Left ventricle myocardium superior (tissue), 1 donor: Measurements from ENCODE around the gene PCDHB10. TPM values are rescaled to one million over a fixed set of nuclear protein-coding genes. Genes with fewer than 3 reads are reported as not detected.
A peak's percentile ranks its signal among the peaks of the same experiment; 100 is the strongest.
"Not testable (repeated sequence)": the region's sequence is repeated elsewhere in the genome, so short reads cannot be mapped to it uniquely, and the experiment has no call there.

Source experiments
- ATAC-seq: fragments of 200-7000 bp; cut with Tn5 transposase; one replicate; pipeline ENCODE4 v1.9.1; 2020; ENCODE audit warnings: mild to moderate bottlenecking, moderate library complexity
- DNase-seq: peaks from one replicate; pipeline ENCODE4 v3.0.0-alpha.2; 2020
- intact Hi-C: fragments of 100-400 bp; cut with micrococcal nuclease; formaldehyde crosslinking; loops from one replicate; pipeline ENCODE4 v1.11.0; 2022
- total RNA-seq: library from RNA; stranded (reverse); fragmentation: NEBNext Ultra II Directional; extraction: Animal tissue kit (Norgen Biotek cat#: 25700); gene quantifications from one replicate; pipeline ENCODE4 v1.2.1, GENCODE V29; 2021
- donor health status: DM: no; HTN: yes; CAD: no; lungs with severe emphysema.

Gene PCDHB10
- total RNA-seq, 1 donor from 2014 or later = 0.64 TPM

DNA sequence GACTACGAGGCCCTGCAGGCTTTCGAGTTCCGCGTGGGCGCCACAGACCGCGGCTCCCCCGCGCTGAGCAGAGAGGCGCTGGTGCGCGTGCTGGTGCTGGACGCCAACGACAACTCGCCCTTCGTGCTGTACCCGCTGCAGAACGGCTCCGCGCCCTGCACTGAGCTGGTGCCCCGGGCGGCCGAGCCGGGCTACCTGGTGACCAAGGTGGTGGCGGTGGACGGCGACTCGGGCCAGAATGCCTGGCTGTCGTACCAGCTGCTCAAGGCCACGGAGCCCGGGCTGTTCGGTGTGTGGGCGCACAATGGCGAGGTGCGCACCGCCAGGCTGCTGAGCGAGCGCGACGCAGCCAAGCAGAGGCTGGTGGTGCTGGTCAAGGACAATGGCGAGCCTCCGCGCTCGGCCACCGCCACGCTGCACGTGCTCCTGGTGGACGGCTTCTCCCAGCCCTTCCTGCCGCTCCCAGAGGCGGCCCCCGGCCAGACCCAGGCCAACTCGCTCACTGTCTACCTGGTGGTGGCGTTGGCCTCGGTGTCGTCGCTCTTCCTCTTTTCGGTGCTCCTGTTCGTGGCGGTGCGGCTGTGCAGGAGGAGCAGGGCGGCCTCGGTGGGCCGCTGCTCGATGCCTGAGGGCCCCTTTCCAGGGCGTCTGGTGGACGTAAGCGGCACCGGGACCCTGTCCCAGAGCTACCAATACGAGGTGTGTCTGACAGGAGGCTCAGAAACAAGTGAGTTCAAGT lies 7.9 kb upstream of the PCDHB10 start:
- DNase-seq, ATAC-seq, intact Hi-C loops: not testable (repeated sequence)

GRCh38 chr5:141186897-141187512 lies 5.1 kb upstream of the PCDHB10 start, which contains the start of gene PCDHB9:
Gene PCDHB9 (plus strand): TSS chr5:141187161. CDS start chr5:141187319, 158 bp downstream.
- DNase-seq (no peak), ATAC-seq (no peak)
- intact Hi-C loops = no loop called here

- intact Hi-C loops, ATAC-seq: not testable (repeated sequence)
Measured at GRCh38 chr5:141188682-141189081, 3.5 kb upstream of the PCDHB10 start.

DNA sequence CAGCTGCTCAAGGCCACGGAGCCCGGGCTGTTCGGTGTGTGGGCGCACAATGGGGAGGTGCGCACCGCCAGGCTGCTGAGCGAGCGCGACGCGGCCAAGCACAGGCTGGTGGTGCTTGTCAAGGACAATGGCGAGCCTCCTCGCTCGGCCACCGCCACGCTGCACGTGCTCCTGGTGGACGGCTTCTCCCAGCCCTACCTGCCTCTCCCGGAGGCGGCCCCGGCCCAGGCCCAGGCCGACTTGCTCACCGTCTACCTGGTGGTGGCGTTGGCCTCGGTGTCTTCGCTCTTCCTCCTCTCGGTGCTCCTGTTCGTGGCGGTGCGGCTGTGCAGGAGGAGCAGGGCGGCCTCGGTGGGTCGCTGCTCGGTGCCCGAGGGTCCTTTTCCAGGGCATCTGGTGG lies 3.0 kb upstream of the PCDHB10 start:
- intact Hi-C loops, DNase-seq, ATAC-seq: not testable (repeated sequence)

More at GRCh38 chr5:141188682-141189081, 3.5 kb upstream of the PCDHB10 start:
- DNase-seq = not testable (repeated sequence)

- DNase-seq, intact Hi-C loops, ATAC-seq: not testable (repeated sequence)
Measured at GRCh38 chr5:141194332-141194731, 2.2 kb downstream of the PCDHB10 start.

GRCh38 chr5:141196363-141196762 lies 4.2 kb downstream of the PCDHB10 start:
- no peak for ATAC-seq
- intact Hi-C loops = no loop called here
- no peak for DNase-seq

- intact Hi-C loops = no loop called here
- ATAC-seq = no peak
Measured at GRCh38 chr5:141199359-141200235, 7.4 kb downstream of the PCDHB10 start, which contains the start of gene PCDHB11. Gene PCDHB11 (plus strand): TSS chr5:141199627. CDS start chr5:141199775, 148 bp downstream.

DNA sequence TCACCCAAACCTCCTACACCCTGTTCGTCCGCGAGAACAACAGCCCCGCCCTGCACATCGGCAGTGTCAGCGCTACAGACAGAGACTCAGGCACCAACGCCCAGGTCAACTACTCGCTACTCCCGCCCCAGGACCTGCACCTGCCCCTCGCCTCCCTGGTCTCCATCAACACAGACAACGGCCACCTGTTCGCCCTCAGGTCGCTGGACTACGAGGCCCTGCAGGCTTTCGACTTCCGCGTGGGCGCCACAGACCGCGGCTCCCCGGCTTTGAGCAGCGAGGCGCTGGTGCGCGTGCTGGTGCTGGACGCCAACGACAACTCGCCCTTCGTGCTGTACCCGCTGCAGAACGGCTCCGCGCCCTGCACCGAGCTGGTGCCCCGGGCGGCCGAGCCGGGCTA lies 9.0 kb downstream of the PCDHB10 start:
- intact Hi-C loops, ATAC-seq, DNase-seq: not testable (repeated sequence)

More at GRCh38 chr5:141199359-141200235, 7.4 kb downstream of the PCDHB10 start, which contains the start of gene PCDHB11:
- DNase-seq = no peak

DNA sequence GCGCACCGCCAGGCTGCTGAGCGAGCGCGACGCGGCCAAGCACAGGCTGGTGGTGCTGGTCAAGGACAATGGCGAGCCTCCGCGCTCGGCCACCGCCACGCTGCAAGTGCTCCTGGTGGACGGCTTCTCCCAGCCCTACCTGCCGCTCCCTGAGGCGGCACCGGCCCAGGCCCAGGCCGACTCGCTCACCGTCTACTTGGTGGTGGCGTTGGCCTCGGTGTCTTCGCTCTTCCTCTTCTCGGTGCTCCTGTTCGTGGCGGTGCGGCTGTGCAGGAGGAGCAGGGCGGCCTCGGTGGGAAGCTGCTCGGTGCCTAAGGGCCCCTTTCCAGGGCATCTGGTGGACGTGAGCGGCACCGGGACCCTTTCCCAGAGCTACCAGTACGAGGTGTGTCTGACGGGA lies 9.5 kb downstream of the PCDHB10 start:
- ATAC-seq, intact Hi-C loops, DNase-seq: not testable (repeated sequence)

DNA sequence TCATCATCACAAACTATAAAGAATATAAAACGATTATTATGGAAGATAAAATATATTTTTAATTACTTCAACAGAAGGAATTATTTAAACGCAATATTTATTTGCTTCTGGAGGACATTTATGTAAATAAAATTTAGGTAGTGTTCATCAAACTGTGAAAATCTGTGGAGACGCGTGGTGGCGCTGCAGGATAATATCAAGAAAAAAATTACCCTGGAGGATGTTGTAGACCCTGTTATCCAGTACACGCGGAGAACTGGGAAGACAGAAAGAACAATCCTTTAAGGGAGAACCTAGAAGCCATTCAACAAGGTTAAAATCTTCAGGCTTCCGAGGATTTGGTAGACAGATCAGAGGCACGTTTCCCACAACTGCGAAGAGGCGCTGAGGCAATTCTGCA lies 16.3 kb downstream of the PCDHB10 start, which contains the start of gene PCDHB12:
PCDHB12 (plus strand) TSS at position 242 of the 400 bp plus-strand sequence. CDS start 189 bp downstream, outside the sequence.
- DNase-seq = peak; percentile 35
- intact Hi-C loops = no loop called here
- ATAC-seq = no peak

- DNase-seq, ATAC-seq, intact Hi-C loops: not testable (repeated sequence)
Measured at GRCh38 chr5:141210281-141210680, 18.1 kb downstream of the PCDHB10 start.

DNA sequence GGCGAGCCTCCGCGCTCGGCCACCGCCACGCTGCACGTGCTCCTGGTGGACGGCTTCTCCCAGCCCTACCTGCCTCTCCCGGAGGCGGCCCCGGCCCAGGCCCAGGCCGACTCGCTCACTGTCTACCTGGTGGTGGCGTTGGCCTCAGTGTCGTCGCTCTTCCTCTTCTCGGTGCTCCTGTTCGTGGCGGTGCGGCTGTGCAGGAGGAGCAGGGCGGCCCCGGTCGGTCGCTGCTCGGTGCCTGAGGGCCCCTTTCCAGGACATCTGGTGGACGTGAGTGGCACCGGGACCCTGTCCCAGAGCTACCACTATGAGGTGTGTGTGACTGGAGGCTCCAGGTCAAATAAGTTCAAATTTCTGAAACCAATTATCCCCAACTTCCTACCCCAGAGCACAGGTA lies 18.7 kb downstream of the PCDHB10 start:
- DNase-seq, ATAC-seq, intact Hi-C loops: not testable (repeated sequence)

GRCh38 chr5:141213656-141214339 lies 21.6 kb downstream of the PCDHB10 start, which contains the start of gene PCDHB13:
Gene PCDHB13 (plus strand): TSS chr5:141213919. CDS start chr5:141214124, 205 bp downstream.
- DNase-seq (peak; percentile 77), ATAC-seq (peak; percentile 84)
- intact Hi-C loops = not testable (repeated sequence)

DNA sequence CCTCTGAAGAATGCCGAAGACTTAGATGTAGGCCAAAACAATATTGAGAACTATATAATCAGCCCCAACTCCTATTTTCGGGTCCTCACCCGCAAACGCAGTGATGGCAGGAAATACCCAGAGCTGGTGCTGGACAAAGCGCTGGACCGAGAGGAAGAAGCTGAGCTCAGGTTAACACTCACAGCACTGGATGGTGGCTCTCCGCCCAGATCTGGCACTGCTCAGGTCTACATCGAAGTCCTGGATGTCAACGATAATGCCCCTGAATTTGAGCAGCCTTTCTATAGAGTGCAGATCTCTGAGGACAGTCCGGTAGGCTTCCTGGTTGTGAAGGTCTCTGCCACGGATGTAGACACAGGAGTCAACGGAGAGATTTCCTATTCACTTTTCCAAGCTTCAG lies 22.4 kb downstream of the PCDHB10 start:
- DNase-seq, intact Hi-C loops, ATAC-seq: not testable (repeated sequence)

DNA sequence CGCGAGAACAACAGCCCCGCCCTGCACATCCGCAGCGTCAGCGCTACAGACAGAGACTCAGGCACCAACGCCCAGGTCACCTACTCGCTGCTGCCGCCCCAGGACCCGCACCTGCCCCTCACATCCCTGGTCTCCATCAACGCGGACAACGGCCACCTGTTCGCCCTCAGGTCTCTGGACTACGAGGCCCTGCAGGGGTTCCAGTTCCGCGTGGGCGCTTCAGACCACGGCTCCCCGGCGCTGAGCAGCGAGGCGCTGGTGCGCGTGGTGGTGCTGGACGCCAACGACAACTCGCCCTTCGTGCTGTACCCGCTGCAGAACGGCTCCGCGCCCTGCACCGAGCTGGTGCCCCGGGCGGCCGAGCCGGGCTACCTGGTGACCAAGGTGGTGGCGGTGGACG lies 23.4 kb downstream of the PCDHB10 start:
- DNase-seq, ATAC-seq, intact Hi-C loops: not testable (repeated sequence)

DNA sequence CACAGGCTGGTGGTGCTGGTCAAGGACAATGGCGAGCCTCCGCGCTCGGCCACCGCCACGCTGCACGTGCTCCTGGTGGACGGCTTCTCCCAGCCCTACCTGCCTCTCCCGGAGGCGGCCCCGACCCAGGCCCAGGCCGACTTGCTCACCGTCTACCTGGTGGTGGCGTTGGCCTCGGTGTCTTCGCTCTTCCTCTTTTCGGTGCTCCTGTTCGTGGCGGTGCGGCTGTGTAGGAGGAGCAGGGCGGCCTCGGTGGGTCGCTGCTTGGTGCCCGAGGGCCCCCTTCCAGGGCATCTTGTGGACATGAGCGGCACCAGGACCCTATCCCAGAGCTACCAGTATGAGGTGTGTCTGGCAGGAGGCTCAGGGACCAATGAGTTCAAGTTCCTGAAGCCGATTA lies 23.9 kb downstream of the PCDHB10 start:
- intact Hi-C loops, ATAC-seq, DNase-seq: not testable (repeated sequence)

- DNase-seq = no peak
- ATAC-seq = no peak
- intact Hi-C loops = no loop called here
Measured at GRCh38 chr5:141223112-141223783, 31.1 kb downstream of the PCDHB10 start, which contains the start of gene PCDHB14. Gene PCDHB14 (plus strand): TSS chr5:141223343. CDS start chr5:141223506, 163 bp downstream.
